GM23248 (cell line): ENCODE results near the gene NDUFA13.

Experiments used
- EZH2 ChIP-seq: fragments of 200-600 bp; sonication (generic); IDR thresholded peaks from 2 replicates; pipeline ENCODE4 v1.6.1; 2018; ENCODE audit warnings: antibody characterized with exemption, mild to moderate bottlenecking; ENCODE audit not compliant: insufficient read depth, poor library complexity, severe bottlenecking
- EZH2phosphoT487 ChIP-seq: fragments of 200-600 bp; sonication (generic); IDR thresholded peaks from 2 replicates; pipeline ENCODE4 v1.6.1; 2018; ENCODE audit warnings: antibody characterized with exemption, moderate library complexity, mild to moderate bottlenecking, low read depth; ENCODE audit not compliant: insufficient read depth

- TF ChIP-seq EZH2, result no peak
- no peak for TF ChIP-seq EZH2phosphoT487
Observed at GRCh38 chr19:19485998-19486290, 30.1 kb upstream of the NDUFA13 start.
